ENCODE data around the gene PODXL2.

- TF ChIP-seq, protein P1, sequence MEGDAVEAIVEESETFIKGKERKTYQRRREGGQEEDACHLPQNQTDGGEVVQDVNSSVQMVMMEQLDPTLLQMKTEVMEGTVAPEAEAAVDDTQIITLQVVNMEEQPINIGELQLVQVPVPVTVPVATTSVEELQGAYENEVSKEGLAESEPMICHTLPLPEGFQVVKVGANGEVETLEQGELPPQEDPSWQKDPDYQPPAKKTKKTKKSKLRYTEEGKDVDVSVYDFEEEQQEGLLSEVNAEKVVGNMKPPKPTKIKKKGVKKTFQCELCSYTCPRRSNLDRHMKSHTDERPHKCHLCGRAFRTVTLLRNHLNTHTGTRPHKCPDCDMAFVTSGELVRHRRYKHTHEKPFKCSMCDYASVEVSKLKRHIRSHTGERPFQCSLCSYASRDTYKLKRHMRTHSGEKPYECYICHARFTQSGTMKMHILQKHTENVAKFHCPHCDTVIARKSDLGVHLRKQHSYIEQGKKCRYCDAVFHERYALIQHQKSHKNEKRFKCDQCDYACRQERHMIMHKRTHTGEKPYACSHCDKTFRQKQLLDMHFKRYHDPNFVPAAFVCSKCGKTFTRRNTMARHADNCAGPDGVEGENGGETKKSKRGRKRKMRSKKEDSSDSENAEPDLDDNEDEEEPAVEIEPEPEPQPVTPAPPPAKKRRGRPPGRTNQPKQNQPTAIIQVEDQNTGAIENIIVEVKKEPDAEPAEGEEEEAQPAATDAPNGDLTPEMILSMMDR (IDR thresholded peaks at IDR 0.05; ENCODE audit: low read depth, low read length): no peak
- TF ChIP-seq EZH2phosphoT487 (IDR thresholded peaks at IDR 0.05; ENCODE audit: low read depth): no peak
Measured at GRCh38 chr3:127620637-127621375, 8.2 kb upstream of the PODXL2 start.

All from OCI-LY3 (cell line).